NCI-H1105 treated with DMSO at 0.1 percent for 48 hours (cell line): ENCODE results near the gene AGAP5.
"Not testable (repeated sequence)": the region's sequence is repeated elsewhere in the genome, so short reads cannot be mapped to it uniquely, and the experiment has no call there.

Experiments
- DNase-seq: peaks from one replicate; lab custom pipeline; 2025; lab: John Stamatoyannopoulos, UW

The AGAP5 gene

GRCh38 chr10:73697675-73698159, at the start of gene AGAP5:
Gene AGAP5, minus strand, starts transcription at chr10:73698109. Its CDS starts 354 bp downstream, at chr10:73697755.
- not testable (repeated sequence) for DNase-seq

GRCh38 chr10:73746721-73747120, 48.8 kb upstream of the AGAP5 start:
- no peak for DNase-seq

GRCh38 chr10:73744664-73744975, 46.7 kb upstream of the AGAP5 start:
- DNase-seq = no peak

GRCh38 chr10:73743905-73744663, 46.2 kb upstream of the AGAP5 start, which contains the start of gene SEC24C:
Gene SEC24C, plus strand, starts transcription at chr10:73744372. Its CDS starts 2,461 bp downstream, at chr10:73746833.
- peak; percentile 86 for DNase-seq

- DNase-seq = no peak
These were observed 45.5 kb upstream of the AGAP5 start for GRCh38 chr10:73743327-73743904.

GRCh38 chr10:73742454-73742734, 44.5 kb upstream of the AGAP5 start:
- DNase-seq = no peak

GRCh38 chr10:73740501-73741254, 42.8 kb upstream of the AGAP5 start:
- DNase-seq = not testable (repeated sequence)

GRCh38 chr10:73734796-73735305, 36.9 kb upstream of the AGAP5 start:
- no peak for DNase-seq

GRCh38 chr10:73734028-73734720, 36.3 kb upstream of the AGAP5 start:
- DNase-seq = no peak

GRCh38 chr10:73732931-73733623, 35.2 kb upstream of the AGAP5 start:
- no peak for DNase-seq

GRCh38 chr10:73732426-73732825, 34.5 kb upstream of the AGAP5 start:
- no peak for DNase-seq

GRCh38 chr10:73731588-73732375, 33.9 kb upstream of the AGAP5 start:
- DNase-seq = no peak

GRCh38 chr10:73730153-73730906, 32.4 kb upstream of the AGAP5 start:
- peak; percentile 60 for DNase-seq

- not testable (repeated sequence) for DNase-seq
These were observed 31.9 kb upstream of the AGAP5 start for GRCh38 chr10:73729781-73730152.

- DNase-seq = no peak
These were observed 25.6 kb upstream of the AGAP5 start for GRCh38 chr10:73723516-73723915.

GRCh38 chr10:73720561-73720960, 22.7 kb upstream of the AGAP5 start:
- DNase-seq = not testable (repeated sequence)

GRCh38 chr10:73717556-73717955, 19.6 kb upstream of the AGAP5 start:
- no peak for DNase-seq

- DNase-seq = no peak
These were observed 18.3 kb upstream of the AGAP5 start for GRCh38 chr10:73716251-73716650.

- DNase-seq = not testable (repeated sequence)
These were observed 17.6 kb upstream of the AGAP5 start for GRCh38 chr10:73715179-73716156.
